Activated CD4-positive, alpha-beta T cell treated with anti-CD3 and anti-CD28 coated beads, Interleukin-2, amount 50 U/mL, for 16 hours (primary cell): ENCODE results near the gene TICRR.
"Not testable (repeated sequence)": the region's sequence is repeated elsewhere in the genome, so short reads cannot be mapped to it uniquely, and the experiment has no call there.

Experiments
- DNase-seq: peaks from one replicate; pipeline ENCODE4 v3.0.0-alpha.2; 2020

The TICRR gene, protein sequence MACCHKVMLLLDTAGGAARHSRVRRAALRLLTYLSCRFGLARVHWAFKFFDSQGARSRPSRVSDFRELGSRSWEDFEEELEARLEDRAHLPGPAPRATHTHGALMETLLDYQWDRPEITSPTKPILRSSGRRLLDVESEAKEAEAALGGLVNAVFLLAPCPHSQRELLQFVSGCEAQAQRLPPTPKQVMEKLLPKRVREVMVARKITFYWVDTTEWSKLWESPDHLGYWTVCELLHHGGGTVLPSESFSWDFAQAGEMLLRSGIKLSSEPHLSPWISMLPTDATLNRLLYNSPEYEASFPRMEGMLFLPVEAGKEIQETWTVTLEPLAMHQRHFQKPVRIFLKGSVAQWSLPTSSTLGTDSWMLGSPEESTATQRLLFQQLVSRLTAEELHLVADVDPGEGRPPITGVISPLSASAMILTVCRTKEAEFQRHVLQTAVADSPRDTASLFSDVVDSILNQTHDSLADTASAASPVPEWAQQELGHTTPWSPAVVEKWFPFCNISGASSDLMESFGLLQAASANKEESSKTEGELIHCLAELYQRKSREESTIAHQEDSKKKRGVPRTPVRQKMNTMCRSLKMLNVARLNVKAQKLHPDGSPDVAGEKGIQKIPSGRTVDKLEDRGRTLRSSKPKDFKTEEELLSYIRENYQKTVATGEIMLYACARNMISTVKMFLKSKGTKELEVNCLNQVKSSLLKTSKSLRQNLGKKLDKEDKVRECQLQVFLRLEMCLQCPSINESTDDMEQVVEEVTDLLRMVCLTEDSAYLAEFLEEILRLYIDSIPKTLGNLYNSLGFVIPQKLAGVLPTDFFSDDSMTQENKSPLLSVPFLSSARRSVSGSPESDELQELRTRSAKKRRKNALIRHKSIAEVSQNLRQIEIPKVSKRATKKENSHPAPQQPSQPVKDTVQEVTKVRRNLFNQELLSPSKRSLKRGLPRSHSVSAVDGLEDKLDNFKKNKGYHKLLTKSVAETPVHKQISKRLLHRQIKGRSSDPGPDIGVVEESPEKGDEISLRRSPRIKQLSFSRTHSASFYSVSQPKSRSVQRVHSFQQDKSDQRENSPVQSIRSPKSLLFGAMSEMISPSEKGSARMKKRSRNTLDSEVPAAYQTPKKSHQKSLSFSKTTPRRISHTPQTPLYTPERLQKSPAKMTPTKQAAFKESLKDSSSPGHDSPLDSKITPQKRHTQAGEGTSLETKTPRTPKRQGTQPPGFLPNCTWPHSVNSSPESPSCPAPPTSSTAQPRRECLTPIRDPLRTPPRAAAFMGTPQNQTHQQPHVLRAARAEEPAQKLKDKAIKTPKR (N-terminal part only)

DNA sequence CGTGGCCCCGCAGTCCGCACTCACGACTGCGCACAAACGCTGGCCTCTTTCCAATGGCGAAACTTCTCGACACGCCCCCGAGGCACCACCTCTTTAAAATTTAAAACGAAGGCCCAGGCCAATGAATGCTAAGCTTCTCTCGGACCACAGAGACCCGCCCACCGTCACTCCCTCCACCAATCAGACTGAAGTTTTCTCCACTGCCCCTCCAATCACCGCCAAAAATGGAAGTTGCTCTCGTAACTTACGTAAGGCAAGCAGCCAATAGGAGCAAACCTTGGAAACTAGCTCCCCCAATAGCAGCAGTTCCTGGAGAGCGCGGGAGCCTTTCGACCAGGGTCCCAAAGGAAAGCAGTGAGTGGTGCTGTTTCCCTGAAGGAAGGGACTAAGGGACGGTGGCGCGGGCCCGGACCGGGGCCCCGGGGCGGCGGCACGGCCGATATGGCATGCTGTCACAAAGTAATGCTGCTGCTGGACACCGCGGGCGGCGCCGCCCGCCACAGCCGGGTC, at the start of gene TICRR:
TSS of gene TICRR (plus strand) at position 324 of the 510 bp plus-strand sequence. CDS start at position 442, 118 bp downstream.
- DNase-seq: peak; percentile 99

DNA sequence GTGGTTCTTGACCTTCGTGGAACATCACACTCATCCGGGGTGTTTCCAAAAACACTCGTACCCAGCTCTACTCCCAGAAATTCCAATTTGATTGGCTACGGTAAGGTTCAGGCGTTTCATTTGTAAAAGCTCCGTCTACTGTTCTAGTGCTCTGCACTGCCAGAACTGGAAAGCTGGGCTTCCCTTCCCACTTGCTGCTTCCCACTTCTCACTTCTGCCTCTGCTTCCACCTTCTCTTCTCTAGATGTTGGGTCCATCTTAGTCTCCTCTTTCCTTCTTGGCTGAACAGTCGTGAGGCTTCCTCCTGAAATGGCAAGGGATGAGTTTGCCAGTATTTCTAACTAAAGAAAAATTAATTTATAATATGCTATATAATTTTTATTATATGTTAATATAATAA, 49.1 kb upstream of the TICRR start:
- DNase-seq: no peak

DNA sequence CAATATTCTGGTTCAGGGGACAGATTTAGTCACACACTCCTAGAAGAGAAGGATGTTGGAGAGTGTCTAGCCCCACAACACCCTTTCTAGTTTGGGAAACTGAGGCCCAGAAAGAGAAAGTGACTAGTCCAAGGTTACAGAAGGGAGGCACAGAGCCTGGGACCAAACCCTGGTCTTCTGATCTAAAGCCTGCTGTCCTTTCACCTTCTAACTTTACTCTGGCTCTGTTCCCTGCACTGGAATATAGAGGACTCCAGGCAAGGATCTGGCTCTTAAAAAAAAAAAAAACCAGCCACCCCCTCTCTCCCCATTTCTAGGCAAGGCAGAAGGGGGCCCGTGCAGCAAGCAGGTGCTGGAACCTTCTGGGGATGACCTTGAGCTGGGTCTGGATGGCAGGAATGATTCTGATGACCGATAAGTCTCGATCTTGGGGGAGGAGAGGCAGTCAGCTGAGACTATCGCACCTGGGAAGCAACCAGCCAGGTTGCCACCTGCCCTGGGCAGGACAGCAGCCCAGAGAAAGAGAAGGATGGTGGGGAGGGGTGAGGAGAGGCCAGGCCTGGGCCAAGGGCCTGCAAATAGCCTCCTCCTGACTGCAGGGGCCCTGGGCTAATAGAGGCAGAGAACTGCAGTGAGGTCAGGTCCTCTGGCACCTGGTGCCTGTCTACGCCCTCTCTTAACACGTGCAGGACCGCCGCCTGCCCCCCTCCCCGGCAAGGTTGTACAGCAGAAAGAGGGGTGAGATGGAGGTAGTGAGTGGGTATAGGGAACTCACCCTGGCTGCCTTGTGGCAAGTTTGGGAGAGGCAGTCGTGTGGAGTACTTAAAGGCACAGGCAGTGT, 48.4 kb upstream of the TICRR start:
- no peak for DNase-seq

DNA sequence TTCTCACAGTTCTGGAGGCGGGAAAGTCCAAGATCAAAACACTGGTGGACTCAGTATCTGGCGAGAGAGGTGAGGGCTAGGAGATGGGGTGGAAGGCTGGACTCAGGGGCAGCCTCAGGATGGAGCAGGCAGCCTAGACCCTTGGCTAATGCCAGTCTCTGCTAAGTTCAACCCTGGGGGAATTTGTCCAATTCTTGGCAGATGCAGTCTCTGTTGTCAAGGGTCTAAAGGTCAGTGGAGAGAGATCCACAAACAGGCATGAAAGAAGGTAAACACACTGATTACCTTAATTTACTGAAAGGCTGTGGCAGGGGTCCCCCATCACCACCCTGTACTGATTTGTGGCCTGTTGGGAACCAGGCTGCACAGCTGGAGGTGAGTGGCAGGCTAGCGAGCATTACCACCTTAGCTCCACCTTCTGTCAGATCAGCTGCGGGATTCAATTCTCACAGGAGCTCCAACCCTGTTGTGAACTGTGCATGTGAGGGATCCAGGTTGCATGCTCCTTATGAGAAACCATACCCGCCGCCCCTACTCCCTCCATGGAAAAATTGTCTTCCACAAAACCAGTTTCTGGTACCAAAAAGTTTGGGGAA, 46.4 kb upstream of the TICRR start:
- no peak for DNase-seq

DNA sequence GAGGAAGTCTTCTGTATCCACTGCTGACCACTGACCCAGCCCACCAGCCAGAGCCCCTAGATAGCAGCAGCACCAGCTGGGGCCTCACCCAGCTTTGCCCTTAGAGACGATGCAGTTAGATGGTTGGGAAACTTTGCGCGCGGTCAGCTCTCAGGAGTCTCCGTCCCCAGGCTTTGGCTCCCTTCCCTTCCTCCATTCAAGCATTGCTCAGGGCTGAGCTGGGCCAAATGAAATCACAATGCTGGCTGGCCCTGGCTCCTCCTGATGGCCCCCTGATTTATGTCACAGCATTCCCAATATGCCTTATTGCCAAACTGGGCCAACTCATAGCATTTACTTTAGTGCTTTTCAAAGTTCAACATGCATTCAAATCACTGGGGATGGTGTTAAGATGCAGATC, 44.3 kb upstream of the TICRR start:
- no peak for DNase-seq

DNA sequence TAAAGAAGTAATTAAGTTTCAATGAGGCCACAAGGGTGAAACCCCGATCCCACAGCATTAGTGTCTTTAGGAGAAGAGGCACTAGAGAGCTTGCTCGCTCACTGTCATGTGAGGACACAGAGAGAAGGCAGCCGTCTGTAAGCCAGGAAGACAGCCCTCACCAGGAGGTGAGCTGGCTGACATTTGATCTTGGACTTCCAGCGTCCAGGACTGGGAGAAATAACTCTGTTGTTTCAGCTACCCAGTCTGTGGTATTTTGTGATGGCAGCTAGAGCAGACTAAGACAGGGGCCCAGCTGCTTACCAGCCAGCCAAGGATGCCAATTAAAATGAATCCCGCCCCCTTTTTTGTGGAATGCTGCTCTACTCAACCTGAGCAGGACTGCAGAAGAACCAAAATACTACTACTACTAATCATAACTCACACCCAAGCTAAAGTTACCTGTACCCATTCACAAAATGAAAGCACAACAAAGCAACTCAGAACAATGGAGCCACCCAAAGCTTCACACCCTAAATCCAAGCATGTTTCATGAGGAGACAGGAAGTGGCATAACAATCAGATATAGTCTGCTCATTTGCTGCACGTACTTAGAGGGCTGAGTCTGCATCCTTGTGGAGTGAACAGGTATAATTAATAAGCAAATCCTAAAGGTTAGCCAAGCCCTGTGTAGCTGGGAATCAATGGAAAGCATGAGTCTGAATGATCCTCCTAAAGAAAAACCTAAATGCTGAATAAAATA, 43.3 kb upstream of the TICRR start:
- no peak for DNase-seq

DNA sequence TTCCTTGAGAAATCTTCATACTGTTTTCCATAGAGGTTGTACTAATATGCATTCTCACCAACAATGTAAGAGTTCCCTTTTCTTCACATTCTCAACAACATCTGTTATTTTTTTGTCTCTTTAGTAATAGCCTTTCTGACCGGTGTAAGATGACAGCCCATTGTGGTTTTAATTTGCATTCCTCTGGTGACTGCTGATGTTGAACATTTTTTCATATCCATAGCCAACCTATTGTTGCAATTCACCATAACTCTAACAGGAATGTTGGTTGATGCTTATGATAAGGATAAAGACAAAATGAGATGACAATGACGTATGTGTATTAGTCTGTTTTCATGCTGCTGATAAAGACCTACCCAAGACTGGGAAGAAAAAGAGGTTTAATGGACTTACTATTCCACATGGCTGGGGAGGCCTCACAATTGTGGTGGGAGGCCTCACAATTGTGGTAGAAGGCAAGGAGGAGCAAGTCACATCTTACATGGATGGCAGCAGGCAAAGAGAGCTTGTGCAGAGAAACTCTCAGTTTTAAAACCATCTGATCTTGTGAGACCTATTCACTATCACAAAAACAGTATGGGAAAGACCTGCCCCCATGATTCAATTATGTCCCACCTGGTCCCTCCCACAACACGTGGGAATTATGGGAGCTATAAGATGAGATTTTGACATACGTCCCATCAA, 41.3 kb upstream of the TICRR start:
- no peak for DNase-seq

DNA sequence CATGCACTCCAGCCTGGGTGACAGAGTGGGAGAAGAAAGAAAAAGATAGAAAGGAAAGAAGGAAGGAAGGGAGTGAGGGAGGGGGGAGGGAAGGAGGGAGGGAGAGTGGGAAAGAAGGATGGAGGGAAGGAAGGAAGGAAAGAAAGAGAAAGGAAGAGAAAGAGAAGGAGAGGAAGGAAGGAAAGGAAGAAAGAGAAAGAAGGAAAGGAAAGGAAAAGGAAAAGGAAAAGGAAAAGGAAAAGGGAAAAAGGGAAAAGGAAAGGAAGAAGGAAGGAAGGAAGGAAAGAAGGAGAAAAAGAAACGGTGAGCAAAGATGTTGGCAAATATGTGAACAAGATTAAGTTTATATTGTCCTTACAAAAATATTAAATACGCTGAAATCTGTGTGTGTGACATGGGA, 36.2 kb upstream of the TICRR start:
- DNase-seq: no peak

DNA sequence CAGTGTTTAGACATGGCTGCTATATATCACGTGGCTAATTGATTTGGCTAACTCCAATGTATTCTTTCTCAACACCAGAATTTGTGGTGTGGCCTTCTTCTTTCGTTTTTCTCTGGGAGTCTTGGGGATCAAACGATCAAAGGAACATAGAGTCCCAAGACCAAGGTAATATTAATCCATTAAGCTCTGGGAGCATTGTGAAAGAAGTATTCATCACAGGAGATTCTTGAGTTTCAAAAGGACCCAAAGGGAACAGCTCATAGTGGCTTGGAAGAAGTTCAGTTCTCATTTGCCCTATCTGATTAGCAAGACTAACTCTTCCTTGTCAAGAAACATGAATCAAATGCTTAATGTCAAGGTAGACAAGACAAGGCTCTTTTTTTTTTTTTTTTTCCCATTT, 32.9 kb upstream of the TICRR start:
- no peak for DNase-seq

DNA sequence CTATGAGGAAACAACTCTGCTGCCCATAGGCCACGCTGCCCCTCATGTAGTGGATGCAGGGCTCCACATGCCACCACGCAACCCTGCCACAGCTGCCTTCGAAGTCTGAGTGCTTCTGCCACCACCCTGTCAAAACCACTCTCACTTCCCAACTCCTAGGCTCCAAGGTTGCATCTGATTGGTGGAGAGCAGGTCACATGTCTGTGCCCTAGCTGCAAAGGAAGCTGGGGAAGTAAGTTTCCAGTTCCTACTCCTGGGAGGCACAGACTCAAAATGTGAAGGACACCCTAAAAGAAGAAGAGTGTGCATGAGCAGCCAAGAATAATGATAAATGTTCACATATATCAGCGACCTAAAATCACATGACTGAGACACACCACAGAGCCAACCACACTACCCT, 31.9 kb upstream of the TICRR start:
- no peak for DNase-seq

DNA sequence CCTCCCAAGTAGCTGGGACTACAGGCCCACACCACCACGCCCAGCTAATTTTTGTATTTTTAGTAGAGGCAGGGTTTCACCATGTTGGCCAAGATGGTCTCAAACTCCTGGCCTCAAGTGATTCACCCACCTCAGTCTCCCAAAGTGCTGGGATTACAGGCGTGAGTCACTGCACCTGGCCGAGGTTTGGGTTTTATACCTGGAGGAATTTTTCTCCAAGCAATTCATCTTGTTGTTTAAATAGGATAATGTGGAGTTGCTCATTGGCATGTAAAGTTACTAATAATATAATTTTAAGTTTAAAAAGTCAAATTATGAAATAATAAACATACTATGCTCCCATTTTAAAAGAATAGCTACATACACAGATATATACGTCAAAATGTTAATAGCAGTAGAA, 26.1 kb upstream of the TICRR start:
- DNase-seq: not testable (repeated sequence)

DNA sequence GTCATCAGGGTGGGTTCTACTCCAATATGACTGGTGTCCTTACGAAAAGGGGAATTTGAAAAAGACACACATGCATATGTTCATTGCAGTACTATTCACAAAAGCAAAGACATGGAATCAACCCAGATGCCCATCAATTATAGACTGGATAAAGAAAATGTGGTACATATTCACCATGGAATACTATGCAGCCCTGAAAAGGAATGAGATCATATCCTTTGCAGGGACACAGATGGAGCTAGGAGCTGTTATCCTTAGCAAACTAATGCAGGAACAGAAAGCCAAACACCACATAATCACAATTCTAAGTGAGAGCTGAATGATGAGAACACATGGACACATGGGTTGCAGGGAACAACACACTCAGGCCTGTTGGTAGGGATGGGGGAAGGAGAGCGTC, 24.8 kb upstream of the TICRR start:
- no peak for DNase-seq

DNA sequence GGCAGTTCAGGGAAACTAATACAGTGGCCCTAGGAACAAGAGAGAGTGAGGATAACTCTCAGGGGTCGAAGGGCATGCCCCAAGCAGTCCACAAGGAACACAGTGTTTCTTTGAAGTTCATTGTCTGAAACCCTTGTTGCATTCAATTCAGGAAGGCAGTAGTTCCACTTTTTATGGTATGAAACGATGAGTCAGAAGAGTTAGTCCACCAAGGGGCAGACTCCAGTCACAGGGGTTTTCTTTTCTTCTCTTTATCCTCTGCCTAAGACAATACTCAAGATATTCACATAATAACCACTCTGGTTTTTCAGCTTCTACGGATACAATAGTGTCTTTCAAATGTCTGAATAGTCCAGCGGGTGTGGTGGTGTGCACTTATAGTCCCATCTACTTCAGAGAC, 23.7 kb upstream of the TICRR start:
- DNase-seq: peak; percentile 12

DNA sequence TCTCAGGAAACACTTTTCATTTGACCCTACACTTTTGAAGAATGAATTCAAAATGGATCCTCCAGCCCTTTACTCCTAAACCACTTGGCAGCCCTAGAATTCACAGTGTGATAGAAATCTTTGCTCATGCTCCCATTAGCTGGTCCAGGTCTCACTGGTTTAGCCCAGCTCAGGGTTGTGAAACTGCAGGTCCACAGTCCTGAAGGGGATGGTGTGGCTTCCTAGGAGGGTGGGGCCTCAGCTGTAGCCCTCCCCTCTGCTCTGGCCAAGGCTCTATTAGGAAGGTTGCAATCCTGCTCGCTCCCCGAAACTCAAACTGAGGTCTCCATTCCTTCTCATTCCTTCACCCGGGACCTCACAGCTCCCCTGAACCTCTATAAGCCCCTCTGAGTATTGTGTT, 21.6 kb upstream of the TICRR start:
- no peak for DNase-seq

DNA sequence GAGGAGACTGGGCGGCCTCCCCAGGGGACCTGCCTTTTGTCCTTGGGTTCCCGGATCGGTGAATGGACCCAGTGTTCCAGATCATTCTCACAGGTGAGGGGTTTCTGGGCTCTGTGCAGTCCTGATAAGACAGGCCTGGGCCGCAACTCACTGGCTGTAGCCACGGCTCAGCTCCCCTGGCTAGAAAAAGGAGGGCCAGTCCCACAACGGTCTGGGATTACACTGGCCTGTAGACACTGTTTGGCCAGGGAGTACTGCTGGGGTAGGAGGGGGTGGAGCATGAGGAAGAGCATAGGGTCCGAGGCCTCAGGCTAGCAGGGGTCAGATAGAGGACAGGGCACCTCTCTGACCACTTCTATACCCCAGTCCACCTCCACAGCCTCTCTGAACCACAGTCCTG, 21.0 kb upstream of the TICRR start:
- no peak for DNase-seq

DNA sequence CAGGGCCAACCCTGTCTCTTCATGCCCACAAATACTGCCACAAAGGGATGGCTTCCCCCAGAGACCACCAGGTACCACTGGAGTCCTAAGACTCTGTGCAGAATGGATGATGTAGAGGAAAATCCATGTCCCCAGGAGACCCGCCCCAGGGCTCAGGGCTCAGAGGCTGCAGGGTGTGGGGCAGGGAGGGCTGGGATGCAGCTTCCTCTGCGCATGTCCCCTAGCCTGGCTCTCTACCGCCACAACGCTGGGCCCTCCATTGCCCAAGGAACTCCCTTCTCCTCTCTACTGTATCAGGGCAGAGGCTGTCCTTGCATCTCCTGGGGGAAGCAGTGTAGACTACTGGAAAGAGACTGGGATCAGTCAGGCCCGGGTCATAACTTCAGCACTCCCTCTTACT, 19.5 kb upstream of the TICRR start:
- no peak for DNase-seq

DNA sequence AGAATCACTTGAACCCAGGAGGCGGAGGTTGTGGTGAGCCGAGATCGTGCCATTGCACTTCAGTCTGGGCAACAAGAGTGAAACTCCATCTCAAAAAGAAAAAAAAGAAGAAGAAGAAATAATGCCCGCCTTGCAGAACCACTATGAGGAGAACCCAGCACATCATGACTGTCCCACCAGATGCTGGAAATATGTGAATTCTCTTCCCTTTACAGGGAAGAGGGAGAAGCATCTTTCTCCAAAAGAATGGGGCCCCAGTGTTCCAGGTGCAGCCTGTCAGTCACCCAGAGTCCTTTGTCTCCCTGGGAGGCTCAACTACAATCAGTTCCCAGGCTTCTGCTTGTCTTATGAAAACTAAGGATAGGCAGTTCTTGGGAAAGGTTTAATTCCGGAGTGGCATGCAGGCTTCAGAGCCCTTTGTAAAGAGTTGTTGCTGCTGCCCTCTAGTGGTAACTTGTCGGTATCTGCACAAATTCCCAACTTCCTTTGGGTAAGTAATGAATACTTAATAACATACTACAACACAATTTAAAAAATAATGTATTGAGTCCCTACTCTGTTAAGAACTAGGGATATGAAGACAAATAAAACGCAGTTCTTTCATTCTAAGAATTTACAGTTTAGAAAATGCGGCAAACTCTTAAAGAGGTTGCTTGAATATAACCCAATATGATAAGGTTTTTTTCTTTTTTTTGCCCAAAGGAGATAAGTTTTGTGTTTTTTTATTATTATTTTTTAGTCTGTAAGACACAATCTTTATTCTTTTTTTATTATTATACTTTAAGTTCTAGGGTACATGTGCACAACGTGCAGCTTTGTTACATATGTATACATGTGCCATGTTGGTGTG, 18.6 kb upstream of the TICRR start:
- peak; percentile 49 for DNase-seq

DNA sequence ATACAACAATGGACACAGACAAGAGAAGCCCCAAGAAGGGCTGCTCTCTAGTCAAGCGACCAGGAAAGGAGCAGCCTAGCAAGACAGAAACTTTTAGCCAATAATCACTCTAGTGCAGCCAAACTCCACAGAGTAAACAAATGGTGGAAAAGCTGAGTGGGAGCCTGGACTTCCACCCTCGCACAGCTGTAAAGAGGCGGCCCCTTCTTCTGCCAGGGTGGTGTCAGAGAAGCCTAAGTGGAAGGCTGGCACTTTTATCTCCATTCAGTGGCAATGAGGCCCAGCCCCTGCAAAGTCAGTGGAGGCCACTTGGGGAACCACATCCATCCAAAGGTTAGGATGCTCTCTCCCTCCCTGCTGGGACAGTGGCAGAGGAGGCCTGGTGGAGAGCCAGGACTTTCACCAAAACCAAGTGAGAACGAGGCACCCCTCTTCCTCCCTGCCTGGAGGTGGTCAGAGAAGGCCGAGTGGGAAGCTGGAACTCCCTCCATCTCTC, 15.5 kb upstream of the TICRR start:
- no peak for DNase-seq

DNA sequence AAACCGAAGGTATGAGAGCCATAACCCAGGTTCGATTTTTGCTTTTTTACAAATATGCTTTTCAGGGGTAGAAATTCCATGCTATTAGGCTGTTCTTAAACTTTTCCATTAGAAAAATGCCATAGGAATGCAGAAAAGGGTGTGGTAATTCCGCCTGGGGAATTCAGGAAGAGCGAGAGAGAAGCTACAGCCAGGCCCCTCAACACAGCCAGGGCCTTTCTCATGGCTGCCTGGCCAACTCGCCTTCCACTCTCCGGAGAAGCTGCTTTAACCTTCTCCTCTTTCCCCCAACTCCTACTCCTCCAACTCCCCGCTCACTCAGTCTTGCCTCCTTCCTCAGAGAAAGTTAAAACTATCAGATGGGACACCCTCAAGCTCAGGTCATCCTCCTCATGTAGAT, 9.1 kb upstream of the TICRR start:
- DNase-seq: no peak
